ENCODE data around the gene ATG10. TPM values are rescaled to one million over a fixed set of nuclear protein-coding genes. Genes with fewer than 3 reads are reported as not detected.

Gene ATG10
- total RNA-seq, 1 donor from 2014 or later = 6.4 TPM

DNA sequence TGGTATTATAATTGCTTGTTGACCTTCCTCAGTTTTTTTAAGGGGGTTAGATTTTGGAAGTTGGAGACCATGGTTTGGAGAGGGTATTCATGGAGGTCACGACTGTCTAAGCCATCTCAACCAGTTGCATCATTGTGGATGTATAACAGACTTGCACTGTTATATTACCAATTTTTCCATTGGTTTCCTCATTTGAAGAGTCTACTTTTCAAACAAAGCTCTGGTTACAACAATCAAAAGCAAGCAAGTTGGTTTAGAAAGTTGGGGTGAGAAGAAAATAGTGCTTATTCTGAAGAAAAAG, 203.0 kb downstream of the ATG10 start:
- Histone ChIP-seq H3K4me3 (ENCODE audit: low read depth, low read length) (no peak overlapping the region), H3K27me3 (ENCODE audit: control insufficient read depth, insufficient read depth, low read length) (no peaks in the 10 kb centered on the region), H3K36me3 (ENCODE audit: control insufficient read depth, insufficient read depth, low read length) (no peaks in the 10 kb centered on the region)
- no peak for DNase-seq (ENCODE audit: low read depth)
- TF ChIP-seq, protein P1, sequence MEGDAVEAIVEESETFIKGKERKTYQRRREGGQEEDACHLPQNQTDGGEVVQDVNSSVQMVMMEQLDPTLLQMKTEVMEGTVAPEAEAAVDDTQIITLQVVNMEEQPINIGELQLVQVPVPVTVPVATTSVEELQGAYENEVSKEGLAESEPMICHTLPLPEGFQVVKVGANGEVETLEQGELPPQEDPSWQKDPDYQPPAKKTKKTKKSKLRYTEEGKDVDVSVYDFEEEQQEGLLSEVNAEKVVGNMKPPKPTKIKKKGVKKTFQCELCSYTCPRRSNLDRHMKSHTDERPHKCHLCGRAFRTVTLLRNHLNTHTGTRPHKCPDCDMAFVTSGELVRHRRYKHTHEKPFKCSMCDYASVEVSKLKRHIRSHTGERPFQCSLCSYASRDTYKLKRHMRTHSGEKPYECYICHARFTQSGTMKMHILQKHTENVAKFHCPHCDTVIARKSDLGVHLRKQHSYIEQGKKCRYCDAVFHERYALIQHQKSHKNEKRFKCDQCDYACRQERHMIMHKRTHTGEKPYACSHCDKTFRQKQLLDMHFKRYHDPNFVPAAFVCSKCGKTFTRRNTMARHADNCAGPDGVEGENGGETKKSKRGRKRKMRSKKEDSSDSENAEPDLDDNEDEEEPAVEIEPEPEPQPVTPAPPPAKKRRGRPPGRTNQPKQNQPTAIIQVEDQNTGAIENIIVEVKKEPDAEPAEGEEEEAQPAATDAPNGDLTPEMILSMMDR (IDR thresholded peaks at IDR 0.05; ENCODE audit: insufficient read depth, low read length, poor library complexity, severe bottlenecking) = no peak

DNA sequence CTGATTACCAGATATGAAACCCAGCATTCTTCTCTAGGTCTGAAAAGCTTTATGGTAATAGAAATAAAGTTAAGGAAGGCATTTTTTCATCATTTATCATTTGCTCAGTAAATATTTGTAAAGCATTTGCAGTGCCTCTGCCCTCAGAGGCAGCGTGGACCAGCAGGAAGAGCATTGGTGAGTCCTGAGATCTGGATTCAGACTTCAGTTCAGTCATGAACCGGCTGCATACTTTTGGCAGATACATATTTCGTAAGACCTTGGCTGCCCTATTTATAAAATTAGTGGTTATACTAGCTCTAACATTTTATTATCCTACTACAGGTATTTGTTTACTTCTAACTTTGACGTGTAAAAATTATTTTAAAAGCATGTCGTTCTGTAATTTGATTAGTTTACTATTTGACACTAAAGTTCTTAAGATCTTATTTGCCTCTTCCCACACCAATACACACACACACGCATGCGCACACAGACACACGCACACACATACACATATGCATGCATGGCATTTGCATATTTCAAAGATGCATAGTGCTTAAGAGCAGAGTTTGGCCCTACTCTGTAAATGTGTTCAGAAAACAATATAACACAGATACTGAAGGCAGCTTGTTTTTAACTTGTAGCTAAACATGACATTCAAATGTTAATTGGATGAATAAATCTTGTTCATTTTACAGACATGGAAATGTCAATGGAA, 204.4 kb downstream of the ATG10 start:
- Histone ChIP-seq H3K27me3 (ENCODE audit: control insufficient read depth, insufficient read depth, low read length) (no peaks in the 10 kb centered on the region), H3K36me3 (ENCODE audit: control insufficient read depth, insufficient read depth, low read length) (no peaks in the 10 kb centered on the region), H3K4me3 (ENCODE audit: low read depth, low read length) (no peak overlapping the region)
- TF ChIP-seq, protein P1 (IDR thresholded peaks at IDR 0.05; ENCODE audit: insufficient read depth, low read length, poor library complexity, severe bottlenecking) = no peak
- DNase-seq (ENCODE audit: low read depth) = no peak

DNA sequence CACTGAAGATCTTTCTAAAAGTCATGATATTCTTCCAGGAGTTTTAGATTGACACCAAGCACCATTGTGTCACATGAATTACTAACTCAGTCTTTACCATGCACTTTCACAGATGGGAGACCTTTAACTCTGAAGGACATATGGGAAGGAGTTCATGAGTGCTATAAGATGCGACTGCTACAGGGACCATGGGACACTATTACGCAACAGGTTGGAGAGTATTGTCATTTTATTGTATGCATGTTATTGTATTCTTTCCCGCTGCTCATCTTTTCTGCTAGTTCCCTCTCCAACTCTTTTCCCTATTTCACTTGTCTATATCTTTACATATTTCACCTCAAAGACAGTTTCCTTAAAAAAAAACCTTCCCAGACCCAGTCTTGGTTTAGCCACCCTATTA, 206.6 kb downstream of the ATG10 start:
- Histone ChIP-seq H3K4me3 (ENCODE audit: low read depth, low read length) (no peak overlapping the region), H3K36me3 (ENCODE audit: control insufficient read depth, insufficient read depth, low read length) (no peaks in the 10 kb centered on the region), H3K27me3 (ENCODE audit: control insufficient read depth, insufficient read depth, low read length) (no peaks in the 10 kb centered on the region)
- no peak for DNase-seq (ENCODE audit: low read depth)
- TF ChIP-seq, protein P1 (IDR thresholded peaks at IDR 0.05; ENCODE audit: insufficient read depth, low read length, poor library complexity, severe bottlenecking) = no peak

DNA sequence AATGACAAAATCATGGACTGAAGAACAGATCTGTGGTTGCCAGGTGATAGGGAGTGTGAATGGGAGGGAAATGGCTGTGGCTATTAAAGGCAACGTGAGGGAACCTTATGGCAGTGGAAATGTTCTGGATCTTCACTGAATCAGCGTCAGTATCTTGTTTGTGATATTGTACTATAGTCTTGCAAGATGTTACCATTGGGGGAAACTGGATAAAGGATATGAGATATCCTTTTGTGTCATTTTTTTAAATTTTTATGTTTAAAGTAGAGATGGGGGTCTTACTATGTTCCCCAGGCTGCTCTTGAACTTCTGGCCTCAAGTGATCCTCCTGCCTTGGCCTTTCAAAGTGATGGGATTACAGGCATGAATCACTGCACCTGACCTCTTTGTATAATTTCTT, 210.8 kb downstream of the ATG10 start:
- TF ChIP-seq, protein P1 (IDR thresholded peaks at IDR 0.05; ENCODE audit: insufficient read depth, low read length, poor library complexity, severe bottlenecking) = no peak
- Histone ChIP-seq H3K4me3 (ENCODE audit: low read depth, low read length) (no peak overlapping the region), H3K27me3 (ENCODE audit: control insufficient read depth, insufficient read depth, low read length) (no peaks in the 10 kb centered on the region), H3K36me3 (ENCODE audit: control insufficient read depth, insufficient read depth, low read length) (no peaks in the 10 kb centered on the region)
- no peak for DNase-seq (ENCODE audit: low read depth)

DNA sequence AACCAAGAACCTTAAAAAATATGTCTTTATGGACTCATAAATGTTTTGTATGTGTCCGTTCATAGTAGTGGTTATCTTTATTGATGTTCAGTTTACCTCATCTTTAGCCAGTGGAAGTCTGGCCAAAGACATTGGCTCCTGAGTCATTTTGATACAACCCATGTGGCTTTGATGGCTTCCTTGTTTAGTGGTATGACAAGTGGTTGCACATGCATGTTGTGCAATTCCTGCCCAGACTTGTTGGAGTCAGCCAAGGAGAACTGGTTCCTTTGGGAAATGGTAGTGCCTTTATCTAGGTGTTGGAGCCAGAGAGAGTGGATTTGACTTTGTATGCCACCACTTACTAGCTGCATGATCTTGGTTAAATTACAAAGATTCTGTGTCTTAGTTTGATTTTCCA, 212.0 kb downstream of the ATG10 start:
- no peaks in the 10 kb centered on the region for H3K27me3 ChIP-seq (ENCODE audit: control insufficient read depth, insufficient read depth, low read length)
- no peaks in the 10 kb centered on the region for H3K36me3 ChIP-seq (ENCODE audit: control insufficient read depth, insufficient read depth, low read length)
- no peak overlapping the region for H3K4me3 ChIP-seq (ENCODE audit: low read depth, low read length)
- no peak for DNase-seq (ENCODE audit: low read depth)
- TF ChIP-seq, protein P1 (IDR thresholded peaks at IDR 0.05; ENCODE audit: insufficient read depth, low read length, poor library complexity, severe bottlenecking) = no peak

DNA sequence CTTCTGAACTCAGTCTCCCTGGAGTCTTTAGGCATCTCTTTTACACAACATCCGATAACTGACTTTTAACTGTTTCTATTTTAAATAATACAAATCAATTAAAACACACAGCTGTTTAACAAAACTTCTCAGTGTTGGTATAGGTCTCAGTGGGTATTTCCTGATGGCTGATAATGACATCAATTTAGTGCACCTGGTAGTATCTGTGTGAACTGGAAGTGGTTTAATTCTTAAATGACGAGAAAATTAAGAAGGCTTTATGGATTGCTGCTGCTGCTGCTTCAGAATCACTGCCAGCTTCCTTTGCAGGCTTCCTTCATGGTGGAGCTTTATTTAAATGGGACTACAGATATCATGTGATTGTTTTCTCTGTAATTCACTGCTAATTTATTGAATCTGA, 214.0 kb downstream of the ATG10 start:
- no peak for DNase-seq (ENCODE audit: low read depth)
- TF ChIP-seq, protein P1 (IDR thresholded peaks at IDR 0.05; ENCODE audit: insufficient read depth, low read length, poor library complexity, severe bottlenecking) = no peak

More for the DNA sequence above, 214.0 kb downstream of the ATG10 start:
- Histone ChIP-seq H3K4me3 (ENCODE audit: low read depth, low read length) (no peak overlapping the region), H3K36me3 (ENCODE audit: control insufficient read depth, insufficient read depth, low read length) (no peaks in the 10 kb centered on the region), H3K27me3 (ENCODE audit: control insufficient read depth, insufficient read depth, low read length) (no peaks in the 10 kb centered on the region)
